Right lobe of liver (tissue), 4 donors: ENCODE results near the gene TUBA1A.
"Not testable (repeated sequence)": the region's sequence is repeated elsewhere in the genome, so short reads cannot be mapped to it uniquely, and the experiment has no call there.

Experiments
- CTCF ChIP-seq, 4 donors: fragments of 200-600 bp in 3 of 4; fragments of 450-650 bp in 1 of 4; IDR thresholded peaks; one replicate each; pipeline versions ENCODE4 v1.5.1 to v1.8.0; 2016 to 2022; ENCODE audit warnings: antibody characterized with exemption in 4 of 4, mild to moderate bottlenecking in 2 of 4
- POLR2A ChIP-seq: fragments of 450-650 bp; IDR thresholded peaks from one replicate; pipeline ENCODE4 v1.6.1; 2017; ENCODE audit warnings: antibody characterized with exemption, mild to moderate bottlenecking
- donor health status: DM: no; HTN: no; CAD: no.
- donor health status: DM: no; HTN: no; CAD: no.
- donor health status: DM: no; HTN: yes; CAD: no.

DNA sequence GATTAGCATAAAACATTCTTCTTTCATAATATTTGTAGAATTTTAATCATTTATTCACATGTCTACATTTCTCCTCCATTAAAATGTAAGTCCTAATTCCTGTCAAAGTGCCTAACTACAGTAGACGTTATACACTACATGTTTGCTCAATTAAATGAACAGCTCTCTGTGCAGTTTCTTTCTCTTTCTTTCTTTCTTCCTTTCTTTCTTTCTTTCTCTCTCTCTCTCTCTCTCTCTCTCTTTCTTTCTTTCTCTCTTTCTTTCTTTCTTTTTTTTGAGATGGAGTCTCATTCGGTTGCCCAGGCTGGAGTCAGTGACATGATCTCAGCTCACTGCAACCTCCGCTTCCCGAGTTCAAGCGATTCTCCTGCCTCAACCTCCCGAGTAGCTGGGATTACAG, 2.6 kb upstream of the TUBA1A start:
- not testable (repeated sequence) for TF ChIP-seq CTCF (IDR thresholded peaks at IDR 0.05); POLR2A
